NCI-H510A treated with DMSO at 0.1 percent for 48 hours (cell line): ENCODE measurements around the gene HTR1E.
"Not testable (repeated sequence)": the region's sequence is repeated elsewhere in the genome, so short reads cannot be mapped to it uniquely, and the experiment has no call there.

Experiments
- DNase-seq: peaks from one replicate; lab custom pipeline; 2025; lab: John Stamatoyannopoulos, UW

HTR1E gene

GRCh38 chr6:86937219-86938079 is at the start of gene HTR1E:
Gene HTR1E (plus strand): TSS chr6:86937528. CDS start chr6:87015335, 77,807 bp downstream.
- peak; percentile 75 for DNase-seq

- no peak for DNase-seq
Measured at GRCh38 chr6:86888301-86888700, 49.0 kb upstream of the HTR1E start.

GRCh38 chr6:86897265-86897664 is 40.1 kb upstream of the HTR1E start:
- not testable (repeated sequence) for DNase-seq

GRCh38 chr6:86913795-86914194 is 23.5 kb upstream of the HTR1E start:
- no peak for DNase-seq

GRCh38 chr6:86916393-86916792 is 20.9 kb upstream of the HTR1E start:
- no peak for DNase-seq

GRCh38 chr6:86927138-86927537 is 10.2 kb upstream of the HTR1E start:
- DNase-seq = not testable (repeated sequence)

GRCh38 chr6:86927859-86928258 is 9.5 kb upstream of the HTR1E start:
- DNase-seq = not testable (repeated sequence)

GRCh38 chr6:86934365-86934764 is 3.0 kb upstream of the HTR1E start:
- no peak for DNase-seq

GRCh38 chr6:86936834-86937218 is 502 bp upstream of the HTR1E start:
- DNase-seq = no peak

- no peak for DNase-seq
Measured at GRCh38 chr6:86938814-86939213, 1.5 kb downstream of the HTR1E start.

- DNase-seq = no peak
Measured at GRCh38 chr6:86941461-86941860, 4.1 kb downstream of the HTR1E start.

- no peak for DNase-seq
Measured at GRCh38 chr6:86942769-86943516, 5.6 kb downstream of the HTR1E start.

- DNase-seq = no peak
Measured at GRCh38 chr6:86943819-86944407, 6.6 kb downstream of the HTR1E start.

GRCh38 chr6:86949771-86950170 is 12.4 kb downstream of the HTR1E start:
- DNase-seq = no peak

- DNase-seq = no peak
Measured at GRCh38 chr6:86952991-86953390, 15.7 kb downstream of the HTR1E start.

- no peak for DNase-seq
Measured at GRCh38 chr6:86959656-86960055, 22.3 kb downstream of the HTR1E start.

- DNase-seq = no peak
Measured at GRCh38 chr6:86961455-86962200, 24.3 kb downstream of the HTR1E start.

GRCh38 chr6:86963352-86963751 is 26.0 kb downstream of the HTR1E start:
- DNase-seq = no peak

- no peak for DNase-seq
Measured at GRCh38 chr6:86964029-86964579, 26.8 kb downstream of the HTR1E start.

- DNase-seq = no peak
Measured at GRCh38 chr6:86966271-86966670, 28.9 kb downstream of the HTR1E start.

GRCh38 chr6:86969573-86969972 is 32.2 kb downstream of the HTR1E start:
- DNase-seq = no peak

- no peak for DNase-seq
Measured at GRCh38 chr6:86973088-86973487, 35.8 kb downstream of the HTR1E start.
